GM23338 (cell line): ENCODE data around the gene HCN2. TPM values are rescaled to one million over a fixed set of nuclear protein-coding genes. Genes with fewer than 3 reads are reported as not detected.
"Not testable (repeated sequence)": the region's sequence is repeated elsewhere in the genome, so short reads cannot be mapped to it uniquely, and the experiment has no call there.

ENCODE experiments used
- ATAC-seq: fragments of 200-7000 bp; cut with Tn5 transposase; 3 replicates; pipeline ENCODE4 v1.9.1; 2020
- DNase-seq: peaks from one replicate; pipeline ENCODE4 v3.0.0-alpha.2; 2015; ENCODE audit warnings: low spot score
- H2AFZ ChIP-seq: fragments of 200-600 bp; sonication (generic); 2 replicates; pipeline ENCODE4 v1.8.0; 2016; ENCODE audit warnings: antibody characterized with exemption, mild to moderate bottlenecking, moderate library complexity
- H3F3A ChIP-seq: fragments of 200-600 bp; sonication (generic); replicated peaks from 2 replicates; pipeline ENCODE4 v1.8.0; 2017; ENCODE audit warnings: antibody characterized with exemption, mixed run types, low read depth
- H3K27ac ChIP-seq: fragments of 200-600 bp; sonication (generic); 2 replicates; pipeline ENCODE4 v1.6.1; 2016; ENCODE audit warnings: low read depth
- H3K27me3 ChIP-seq: fragments of 200-600 bp; sonication (generic); 2 replicates; pipeline ENCODE4 v1.8.0; 2016; ENCODE audit warnings: mild to moderate bottlenecking, mixed run types, moderate library complexity; ENCODE audit not compliant: insufficient read depth
- H3K36me3 ChIP-seq: fragments of 200-600 bp; sonication (generic); 2 replicates; pipeline ENCODE4 v1.8.0; 2016; ENCODE audit warnings: mild to moderate bottlenecking; ENCODE audit not compliant: insufficient read depth
- H3K4me1 ChIP-seq: fragments of 200-600 bp; sonication (generic); 2 replicates; pipeline ENCODE4 v1.8.0; 2016; ENCODE audit warnings: mild to moderate bottlenecking, moderate library complexity; ENCODE audit not compliant: insufficient read depth
- H3K4me2 ChIP-seq: fragments of 200-600 bp; sonication (generic); 2 replicates; pipeline ENCODE4 v1.7.1; 2017; ENCODE audit warnings: mixed run types
- H3K4me3 ChIP-seq: fragments of 200-600 bp; sonication (generic); 2 replicates; pipeline ENCODE4 v1.6.1; 2016; ENCODE audit warnings: mixed run types
- H3K79me2 ChIP-seq: fragments of 200-600 bp; sonication (generic); replicated peaks from 2 replicates; pipeline ENCODE4 v1.8.0; 2017; ENCODE audit warnings: mild to moderate bottlenecking; ENCODE audit not compliant: insufficient read depth
- H3K9me2 ChIP-seq: fragments of 200-600 bp; sonication (generic); 2 replicates; pipeline ENCODE4 v1.8.0; 2017; ENCODE audit not compliant: insufficient read depth
- H4K20me1 ChIP-seq: fragments of 200-600 bp; sonication (generic); replicated peaks from 2 replicates; pipeline ENCODE4 v1.8.0; 2017; ENCODE audit warnings: mild to moderate bottlenecking; ENCODE audit not compliant: insufficient read depth
- H3K27ac Mint-ChIP-seq: 2 replicates; pipeline ENCODE4 v1.8.0; 2020; ENCODE audit warnings: inconsistent platforms, mild to moderate bottlenecking, moderate library complexity, mixed read lengths
- H3K27me3 Mint-ChIP-seq: 3 replicates; pipeline ENCODE4 v1.8.0; 2022; ENCODE audit warnings: low read depth, mild to moderate bottlenecking, moderate library complexity, mixed read lengths, inconsistent platforms; ENCODE audit not compliant: insufficient read depth, poor library complexity
- H3K36me3 Mint-ChIP-seq: 3 replicates; pipeline ENCODE4 v1.8.0; 2021; ENCODE audit warnings: low read depth, mild to moderate bottlenecking, inconsistent platforms, moderate library complexity, mixed read lengths
- H3K4me1 Mint-ChIP-seq: 3 replicates; pipeline ENCODE4 v1.8.0; 2020; ENCODE audit warnings: mild to moderate bottlenecking, inconsistent platforms, mixed read lengths
- H3K4me3 Mint-ChIP-seq: 3 replicates; pipeline ENCODE4 v1.8.0; 2021; ENCODE audit warnings: moderate library complexity, mild to moderate bottlenecking, inconsistent platforms, mixed read lengths
- H3K9me3 Mint-ChIP-seq: 3 replicates; pipeline ENCODE4 v1.8.0; 2020; ENCODE audit warnings: moderate library complexity, mild to moderate bottlenecking, inconsistent platforms, mixed read lengths
- POLR2AphosphoS5 ChIP-seq: IDR thresholded peaks from 2 replicates; pipeline ENCODE4 v1.6.1; 2016; ENCODE audit warnings: antibody characterized with exemption, low read depth
- STAT1 ChIP-seq: IDR thresholded peaks from one replicate; pipeline ENCODE4 v1.6.1; 2016; ENCODE audit warnings: antibody characterized with exemption; ENCODE audit not compliant: unreplicated experiment
- polyA plus RNA-seq: library from polyadenylated mRNA; unstranded; fragments of >200 nt; fragmentation: Nextera tagmentation; extraction: Ambion mirVana; gene quantifications from 2 replicates; pipeline ENCODE4 v1.2.1, GENCODE V29; 2016
- total RNA-seq: library from RNA; depleted of rRNA; stranded (reverse); fragments of >200 nt; shearing (Covaris generic); gene quantifications from 2 replicates; pipeline ENCODE4 v1.2.3, GENCODE V29; 2014
- TF ChIP-seq, protein P1 (sequence below): fragments of 250-450 bp; sonication (Bioruptor Pico); IDR thresholded peaks from 2 replicates; pipeline ENCODE4 v1.5.0; 2020; ENCODE audit warnings: mild to moderate bottlenecking, moderate library complexity
- TF ChIP-seq, protein P2 (sequence below), 2 experiments: fragments of 200-600 bp in 1 of 2; sonication (generic) in 1 of 2; conservative IDR thresholded peaks; 2 replicates each; pipeline versions ENCODE4 v1.5.1 to v1.6.1; 2016 to 2017; ENCODE audit warnings: antibody characterized with exemption in 2 of 2, low read depth in 2 of 2, mild to moderate bottlenecking in 2 of 2, moderate library complexity in 1 of 2

HCN2 gene
- total and polyA plus RNA-seq, 2 experiments from 2014 or later, result 0.06 to 2.9 TPM

- Histone ChIP-seq H3K4me3 (no peak overlapping the region), H3K4me2 (no peak overlapping the region), H3F3A (peaks cover 14% of the 10 kb centered on the region), H3K27me3 (peaks cover 12% of the 10 kb centered on the region), H4K20me1 (peaks cover 13% of the 10 kb centered on the region; the same call in 1 of the 2 replicates), H2AFZ (no peak overlapping the region), H3K27ac (no peak overlapping the region), H3K36me3 (no peaks in the 10 kb centered on the region; the same call in 1 of the 2 replicates), H3K9me2 (no peaks in the 10 kb centered on the region), H3K79me2 (peaks cover 9% of the 10 kb centered on the region), H3K4me1 (peaks cover 5% of the 10 kb centered on the region; the same call in 1 of the 2 replicates)
- Mint-ChIP-seq H3K27me3 (peaks cover 34% of the 10 kb centered on the region), H3K36me3 (peaks cover 14% of the 10 kb centered on the region), H3K9me3 (no peaks in the 10 kb centered on the region), H3K4me3 (no peak overlapping the region; the same call in 2 of the 3 replicates), H3K4me1 (peaks cover 5% of the 10 kb centered on the region; the same call in 2 of the 3 replicates), H3K27ac (peak overlapping the region; percentile 80; the same call in 1 of the 2 replicates)
- TF ChIP-seq, protein P1, sequence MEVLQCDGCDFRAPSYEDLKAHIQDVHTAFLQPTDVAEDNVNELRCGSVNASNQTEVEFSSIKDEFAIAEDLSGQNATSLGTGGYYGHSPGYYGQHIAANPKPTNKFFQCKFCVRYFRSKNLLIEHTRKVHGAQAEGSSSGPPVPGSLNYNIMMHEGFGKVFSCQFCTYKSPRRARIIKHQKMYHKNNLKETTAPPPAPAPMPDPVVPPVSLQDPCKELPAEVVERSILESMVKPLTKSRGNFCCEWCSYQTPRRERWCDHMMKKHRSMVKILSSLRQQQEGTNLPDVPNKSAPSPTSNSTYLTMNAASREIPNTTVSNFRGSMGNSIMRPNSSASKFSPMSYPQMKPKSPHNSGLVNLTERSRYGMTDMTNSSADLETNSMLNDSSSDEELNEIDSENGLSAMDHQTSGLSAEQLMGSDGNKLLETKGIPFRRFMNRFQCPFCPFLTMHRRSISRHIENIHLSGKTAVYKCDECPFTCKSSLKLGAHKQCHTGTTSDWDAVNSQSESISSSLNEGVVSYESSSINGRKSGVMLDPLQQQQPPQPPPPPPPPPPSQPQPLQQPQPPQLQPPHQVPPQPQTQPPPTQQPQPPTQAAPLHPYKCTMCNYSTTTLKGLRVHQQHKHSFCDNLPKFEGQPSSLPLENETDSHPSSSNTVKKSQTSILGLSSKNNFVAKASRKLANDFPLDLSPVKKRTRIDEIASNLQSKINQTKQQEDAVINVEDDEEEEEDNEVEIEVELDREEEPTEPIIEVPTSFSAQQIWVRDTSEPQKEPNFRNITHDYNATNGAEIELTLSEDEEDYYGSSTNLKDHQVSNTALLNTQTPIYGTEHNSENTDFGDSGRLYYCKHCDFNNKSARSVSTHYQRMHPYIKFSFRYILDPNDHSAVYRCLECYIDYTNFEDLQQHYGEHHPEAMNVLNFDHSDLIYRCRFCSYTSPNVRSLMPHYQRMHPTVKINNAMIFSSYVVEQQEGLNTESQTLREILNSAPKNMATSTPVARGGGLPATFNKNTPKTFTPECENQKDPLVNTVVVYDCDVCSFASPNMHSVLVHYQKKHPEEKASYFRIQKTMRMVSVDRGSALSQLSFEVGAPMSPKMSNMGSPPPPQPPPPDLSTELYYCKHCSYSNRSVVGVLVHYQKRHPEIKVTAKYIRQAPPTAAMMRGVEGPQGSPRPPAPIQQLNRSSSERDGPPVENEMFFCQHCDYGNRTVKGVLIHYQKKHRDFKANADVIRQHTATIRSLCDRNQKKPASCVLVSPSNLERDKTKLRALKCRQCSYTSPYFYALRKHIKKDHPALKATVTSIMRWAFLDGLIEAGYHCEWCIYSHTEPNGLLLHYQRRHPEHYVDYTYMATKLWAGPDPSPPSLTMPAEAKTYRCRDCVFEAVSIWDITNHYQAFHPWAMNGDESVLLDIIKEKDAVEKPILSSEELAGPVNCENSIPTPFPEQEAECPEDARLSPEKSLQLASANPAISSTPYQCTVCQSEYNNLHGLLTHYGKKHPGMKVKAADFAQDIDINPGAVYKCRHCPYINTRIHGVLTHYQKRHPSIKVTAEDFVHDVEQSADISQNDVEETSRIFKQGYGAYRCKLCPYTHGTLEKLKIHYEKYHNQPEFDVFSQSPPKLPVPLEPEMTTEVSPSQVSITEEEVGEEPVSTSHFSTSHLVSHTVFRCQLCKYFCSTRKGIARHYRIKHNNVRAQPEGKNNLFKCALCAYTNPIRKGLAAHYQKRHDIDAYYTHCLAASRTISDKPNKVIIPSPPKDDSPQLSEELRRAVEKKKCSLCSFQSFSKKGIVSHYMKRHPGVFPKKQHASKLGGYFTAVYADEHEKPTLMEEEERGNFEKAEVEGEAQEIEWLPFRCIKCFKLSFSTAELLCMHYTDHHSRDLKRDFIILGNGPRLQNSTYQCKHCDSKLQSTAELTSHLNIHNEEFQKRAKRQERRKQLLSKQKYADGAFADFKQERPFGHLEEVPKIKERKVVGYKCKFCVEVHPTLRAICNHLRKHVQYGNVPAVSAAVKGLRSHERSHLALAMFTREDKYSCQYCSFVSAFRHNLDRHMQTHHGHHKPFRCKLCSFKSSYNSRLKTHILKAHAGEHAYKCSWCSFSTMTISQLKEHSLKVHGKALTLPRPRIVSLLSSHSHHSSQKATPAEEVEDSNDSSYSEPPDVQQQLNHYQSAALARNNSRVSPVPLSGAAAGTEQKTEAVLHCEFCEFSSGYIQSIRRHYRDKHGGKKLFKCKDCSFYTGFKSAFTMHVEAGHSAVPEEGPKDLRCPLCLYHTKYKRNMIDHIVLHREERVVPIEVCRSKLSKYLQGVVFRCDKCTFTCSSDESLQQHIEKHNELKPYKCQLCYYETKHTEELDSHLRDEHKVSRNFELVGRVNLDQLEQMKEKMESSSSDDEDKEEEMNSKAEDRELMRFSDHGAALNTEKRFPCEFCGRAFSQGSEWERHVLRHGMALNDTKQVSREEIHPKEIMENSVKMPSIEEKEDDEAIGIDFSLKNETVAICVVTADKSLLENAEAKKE (CRISPR knock-in tag), result no peak
- TF ChIP-seq, protein P2, sequence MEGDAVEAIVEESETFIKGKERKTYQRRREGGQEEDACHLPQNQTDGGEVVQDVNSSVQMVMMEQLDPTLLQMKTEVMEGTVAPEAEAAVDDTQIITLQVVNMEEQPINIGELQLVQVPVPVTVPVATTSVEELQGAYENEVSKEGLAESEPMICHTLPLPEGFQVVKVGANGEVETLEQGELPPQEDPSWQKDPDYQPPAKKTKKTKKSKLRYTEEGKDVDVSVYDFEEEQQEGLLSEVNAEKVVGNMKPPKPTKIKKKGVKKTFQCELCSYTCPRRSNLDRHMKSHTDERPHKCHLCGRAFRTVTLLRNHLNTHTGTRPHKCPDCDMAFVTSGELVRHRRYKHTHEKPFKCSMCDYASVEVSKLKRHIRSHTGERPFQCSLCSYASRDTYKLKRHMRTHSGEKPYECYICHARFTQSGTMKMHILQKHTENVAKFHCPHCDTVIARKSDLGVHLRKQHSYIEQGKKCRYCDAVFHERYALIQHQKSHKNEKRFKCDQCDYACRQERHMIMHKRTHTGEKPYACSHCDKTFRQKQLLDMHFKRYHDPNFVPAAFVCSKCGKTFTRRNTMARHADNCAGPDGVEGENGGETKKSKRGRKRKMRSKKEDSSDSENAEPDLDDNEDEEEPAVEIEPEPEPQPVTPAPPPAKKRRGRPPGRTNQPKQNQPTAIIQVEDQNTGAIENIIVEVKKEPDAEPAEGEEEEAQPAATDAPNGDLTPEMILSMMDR (conservative IDR thresholded peaks at IDR 0.05; ENCODE audit: low read depth in 2 of 2), result peak; percentile 84 to 92
- peak; percentile 73; the same call in 1 of the 2 replicates for TF ChIP-seq POLR2AphosphoS5
- no peak for TF ChIP-seq STAT1
- peak; percentile 78 for ATAC-seq
- DNase-seq, result peak; percentile 81
Measured at GRCh38 chr19:584240-585001, 5.3 kb upstream of the HCN2 start.

DNA sequence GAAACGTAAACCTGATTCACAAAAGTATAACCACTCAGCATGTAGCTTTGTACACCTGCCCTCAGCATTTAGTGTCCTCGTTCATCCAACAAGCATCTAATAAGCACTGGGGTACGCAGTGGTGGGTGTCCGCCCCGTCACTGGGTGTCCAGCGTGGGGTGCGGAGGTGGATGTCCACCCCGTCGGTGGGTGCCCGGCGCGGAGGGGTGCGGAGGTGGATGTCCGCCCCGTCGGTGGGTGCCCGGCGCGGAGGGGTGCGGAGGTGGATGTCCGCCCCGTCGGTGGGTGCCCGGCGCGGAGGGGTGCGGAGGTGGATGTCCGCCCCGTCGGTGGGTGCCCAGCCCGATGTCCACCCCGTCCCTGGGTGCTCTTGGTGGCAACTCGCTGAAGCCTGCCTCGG is 4.5 kb upstream of the HCN2 start:
- H3K9me3 Mint-ChIP-seq, H4K20me1 ChIP-seq, H3K4me3 Mint-ChIP-seq, DNase-seq, H3K9me2 ChIP-seq, H3K4me2 ChIP-seq, ATAC-seq, H3K4me1 Mint-ChIP-seq, H3K36me3 Mint-ChIP-seq, H3K27ac ChIP-seq, H2AFZ ChIP-seq, H3K36me3 ChIP-seq, H3K79me2 ChIP-seq, H3K4me3 ChIP-seq, H3K27ac Mint-ChIP-seq, H3K4me1 ChIP-seq: not testable (repeated sequence)
- Histone ChIP-seq H3F3A (peaks cover 14% of the 10 kb centered on the region), H3K27me3 (peaks cover 13% of the 10 kb centered on the region)
- H3K27me3 Mint-ChIP-seq, result peaks cover 34% of the 10 kb centered on the region
